ENCODE measurements around the gene CACNA1I. TPM values are rescaled to one million over a fixed set of nuclear protein-coding genes. Genes with fewer than 3 reads are reported as not detected.

CACNA1I gene
- total RNA-seq, 3 donors from 2014 or later (not counting 1 experiment from before 2014, with no cell fraction given) = 0.05 to 0.83 (median 0.72) TPM

GRCh38 chr22:39565414-39565944 lies 5.1 kb upstream of the CACNA1I start:
- no peak overlapping the region for H3K4me3 Mint-ChIP-seq
- H3K36me3 ChIP-seq (ENCODE audit: control insufficient read depth, insufficient read depth, low read length) = no peaks in the 10 kb centered on the region
- no peaks in the 10 kb centered on the region for H3K36me3 Mint-ChIP-seq

GRCh38 chr22:39567135-39567946 lies 3.2 kb upstream of the CACNA1I start:
- no peaks in the 10 kb centered on the region for H3K36me3 ChIP-seq (ENCODE audit: control insufficient read depth, insufficient read depth, low read length)
- H3K4me1 ChIP-seq (ENCODE audit: control insufficient read depth, insufficient read depth, low read length) = peaks cover 15% of the 10 kb centered on the region
- peaks cover 7% of the 10 kb centered on the region in 2 donors for H3K9me3 Mint-ChIP-seq
- peaks cover 0 to 25% of the 10 kb centered on the region in 2 donors for H3K4me1 Mint-ChIP-seq
- intact Hi-C loops (cut with micrococcal nuclease) = no loop called here
- no peak overlapping the region for H3K27ac ChIP-seq (ENCODE audit: low read length)
- no peak for TF ChIP-seq CTCF (IDR thresholded peaks at IDR 0.05)
- H3K36me3 Mint-ChIP-seq = no peaks in the 10 kb centered on the region
- H3K9me3 ChIP-seq (ENCODE audit: control insufficient read depth, insufficient read depth, low read length) = no peaks in the 10 kb centered on the region
- DNase-seq = peak in 1 of 2 donors; percentile 68
- 23% methylated on average over 14 of the region's 14 CpGs for WGBS (ENCODE audit: insufficient coverage)
- H3K4me3 Mint-ChIP-seq = no peak overlapping the region
- H3K4me3 ChIP-seq (ENCODE audit: low read length) = no peak overlapping the region
- peak overlapping the region in 1 of 2 donors; percentile 13 for H3K27ac Mint-ChIP-seq
- peak; percentile 53 to 74 (median 67) for ATAC-seq
- no peaks in the 10 kb centered on the region for H3K27me3 ChIP-seq (ENCODE audit: control insufficient read depth, insufficient read depth, low read length)
- H3K27me3 Mint-ChIP-seq (ENCODE audit: low read depth in 2 of 2) = no peaks in the 10 kb centered on the region

More at GRCh38 chr22:39565414-39565944, 5.1 kb upstream of the CACNA1I start:
- ATAC-seq = peak in 1 of 3 donors; percentile 22
- H3K27ac ChIP-seq (ENCODE audit: low read length) = no peak overlapping the region
- H3K4me3 ChIP-seq (ENCODE audit: low read length) = no peak overlapping the region
- TF ChIP-seq CTCF (IDR thresholded peaks at IDR 0.05) = no peak
- intact Hi-C loops (cut with micrococcal nuclease) = no loop called here
- H3K27me3 Mint-ChIP-seq (ENCODE audit: low read depth in 2 of 2) = peaks cover 0 to 7% of the 10 kb centered on the region in 2 donors
- no peaks in the 10 kb centered on the region for H3K27me3 ChIP-seq (ENCODE audit: control insufficient read depth, insufficient read depth, low read length)
- H3K9me3 ChIP-seq (ENCODE audit: control insufficient read depth, insufficient read depth, low read length) = no peaks in the 10 kb centered on the region
- no peak for DNase-seq
- peaks cover 0 to 25% of the 10 kb centered on the region in 2 donors for H3K4me1 Mint-ChIP-seq
- H3K4me1 ChIP-seq (ENCODE audit: control insufficient read depth, insufficient read depth, low read length) = peaks cover 15% of the 10 kb centered on the region
- WGBS (ENCODE audit: insufficient coverage) = 90% methylated on average over 5 of the region's 5 CpGs
- H3K27ac Mint-ChIP-seq = peak overlapping the region in 1 of 2 donors; percentile 61
- peaks cover 7% of the 10 kb centered on the region in 2 donors for H3K9me3 Mint-ChIP-seq

- WGBS (ENCODE audit: insufficient coverage) = 79% methylated on average over 19 of the region's 19 CpGs
- Histone ChIP-seq H3K4me3 (ENCODE audit: low read length) (no peak overlapping the region), H3K4me1 (ENCODE audit: control insufficient read depth, insufficient read depth, low read length) (peaks cover 15% of the 10 kb centered on the region), H3K36me3 (ENCODE audit: control insufficient read depth, insufficient read depth, low read length) (no peaks in the 10 kb centered on the region), H3K27ac (ENCODE audit: low read length) (no peak overlapping the region), H3K27me3 (ENCODE audit: control insufficient read depth, insufficient read depth, low read length) (no peaks in the 10 kb centered on the region), H3K9me3 (ENCODE audit: control insufficient read depth, insufficient read depth, low read length) (no peaks in the 10 kb centered on the region)
- Mint-ChIP-seq H3K27ac (no peak overlapping the region), H3K4me3 (no peak overlapping the region), H3K36me3 (no peaks in the 10 kb centered on the region), H3K27me3 (ENCODE audit: low read depth in 2 of 2) (no peaks in the 10 kb centered on the region), H3K9me3 (peaks cover 7% of the 10 kb centered on the region in 2 donors), H3K4me1 (peaks cover 0 to 25% of the 10 kb centered on the region in 2 donors)
- no peak for DNase-seq
- no peak for ATAC-seq
- no peak for TF ChIP-seq CTCF (IDR thresholded peaks at IDR 0.05)
- intact Hi-C loops (cut with micrococcal nuclease) = no loop called here
Measured at GRCh38 chr22:39568278-39568981, 2.1 kb upstream of the CACNA1I start.

Data from natural killer cell (primary cell).